ENCODE results near the gene SH3PXD2B.

SH3PXD2B gene

GRCh38 chr5:172433071-172433470, 21.3 kb downstream of the SH3PXD2B start:
- FAIRE-seq (no peak), DNase-seq (ENCODE audit: insufficient read length, low spot score) (no peak)
- TF ChIP-seq PAX5 (IDR thresholded peaks at IDR 0.05; ENCODE audit: insufficient read depth, low read length, severe bottlenecking) (no peak), POLR2AphosphoS5 (IDR thresholded peaks at IDR 0.05; ENCODE audit: low read depth, low read length) (no peak), POLR2A (IDR thresholded peaks at IDR 0.05; ENCODE audit: low read depth, low read length) (no peak), POU2F2 (IDR thresholded peaks at IDR 0.05; ENCODE audit: low read depth, low read length) (no peak), SPI1 (IDR thresholded peaks at IDR 0.05; ENCODE audit: low read depth, low read length) (no peak), TAF1 (IDR thresholded peaks at IDR 0.05; ENCODE audit: low read depth, low read length) (no peak)

GRCh38 chr5:172430354-172430753, 24.0 kb downstream of the SH3PXD2B start:
- no peak for FAIRE-seq
- no peak for TF ChIP-seq POU2F2 (IDR thresholded peaks at IDR 0.05; ENCODE audit: low read depth, low read length)
- TF ChIP-seq POLR2A (IDR thresholded peaks at IDR 0.05; ENCODE audit: low read depth, low read length) = no peak
- TF ChIP-seq TAF1 (IDR thresholded peaks at IDR 0.05; ENCODE audit: low read depth, low read length) = no peak
- no peak for TF ChIP-seq SPI1 (IDR thresholded peaks at IDR 0.05; ENCODE audit: low read depth, low read length)
- no peak for TF ChIP-seq PAX5 (IDR thresholded peaks at IDR 0.05; ENCODE audit: insufficient read depth, low read length, severe bottlenecking)
- TF ChIP-seq POLR2AphosphoS5 (IDR thresholded peaks at IDR 0.05; ENCODE audit: low read depth, low read length) = no peak

GRCh38 chr5:172429201-172429940, 25.0 kb downstream of the SH3PXD2B start:
- no peak for FAIRE-seq
- TF ChIP-seq PAX5 (IDR thresholded peaks at IDR 0.05; ENCODE audit: insufficient read depth, low read length, severe bottlenecking) (no peak), POLR2AphosphoS5 (IDR thresholded peaks at IDR 0.05; ENCODE audit: low read depth, low read length) (no peak), POLR2A (IDR thresholded peaks at IDR 0.05; ENCODE audit: low read depth, low read length) (no peak), TAF1 (IDR thresholded peaks at IDR 0.05; ENCODE audit: low read depth, low read length) (no peak), POU2F2 (IDR thresholded peaks at IDR 0.05; ENCODE audit: low read depth, low read length) (no peak), SPI1 (IDR thresholded peaks at IDR 0.05; ENCODE audit: low read depth, low read length) (no peak)
- no peak for DNase-seq (ENCODE audit: insufficient read length, low spot score)

More at GRCh38 chr5:172430354-172430753, 24.0 kb downstream of the SH3PXD2B start:
- no peak for DNase-seq (ENCODE audit: insufficient read length, low spot score)

GRCh38 chr5:172428224-172429166, 25.8 kb downstream of the SH3PXD2B start:
- TF ChIP-seq SPI1 (IDR thresholded peaks at IDR 0.05; ENCODE audit: low read depth, low read length) (no peak), POU2F2 (IDR thresholded peaks at IDR 0.05; ENCODE audit: low read depth, low read length) (no peak), TAF1 (IDR thresholded peaks at IDR 0.05; ENCODE audit: low read depth, low read length) (no peak), PAX5 (IDR thresholded peaks at IDR 0.05; ENCODE audit: insufficient read depth, low read length, severe bottlenecking) (no peak), POLR2AphosphoS5 (IDR thresholded peaks at IDR 0.05; ENCODE audit: low read depth, low read length) (no peak), POLR2A (IDR thresholded peaks at IDR 0.05; ENCODE audit: low read depth, low read length) (no peak)
- DNase-seq (ENCODE audit: insufficient read length, low spot score) (no peak), FAIRE-seq (no peak)

GRCh38 chr5:172427202-172427601, 27.1 kb downstream of the SH3PXD2B start:
- DNase-seq (ENCODE audit: insufficient read length, low spot score) (no peak), FAIRE-seq (no peak)
- TF ChIP-seq PAX5 (IDR thresholded peaks at IDR 0.05; ENCODE audit: insufficient read depth, low read length, severe bottlenecking) (no peak), POLR2A (IDR thresholded peaks at IDR 0.05; ENCODE audit: low read depth, low read length) (no peak), SPI1 (IDR thresholded peaks at IDR 0.05; ENCODE audit: low read depth, low read length) (no peak), TAF1 (IDR thresholded peaks at IDR 0.05; ENCODE audit: low read depth, low read length) (no peak), POU2F2 (IDR thresholded peaks at IDR 0.05; ENCODE audit: low read depth, low read length) (no peak), POLR2AphosphoS5 (IDR thresholded peaks at IDR 0.05; ENCODE audit: low read depth, low read length) (no peak)

GRCh38 chr5:172426086-172426485, 28.2 kb downstream of the SH3PXD2B start:
- DNase-seq (ENCODE audit: insufficient read length, low spot score) (no peak), FAIRE-seq (no peak)
- no peak for TF ChIP-seq POLR2AphosphoS5 (IDR thresholded peaks at IDR 0.05; ENCODE audit: low read depth, low read length)
- no peak for TF ChIP-seq POU2F2 (IDR thresholded peaks at IDR 0.05; ENCODE audit: low read depth, low read length)
- no peak for TF ChIP-seq TAF1 (IDR thresholded peaks at IDR 0.05; ENCODE audit: low read depth, low read length)
- no peak for TF ChIP-seq SPI1 (IDR thresholded peaks at IDR 0.05; ENCODE audit: low read depth, low read length)
- no peak for TF ChIP-seq POLR2A (IDR thresholded peaks at IDR 0.05; ENCODE audit: low read depth, low read length)
- no peak for TF ChIP-seq PAX5 (IDR thresholded peaks at IDR 0.05; ENCODE audit: insufficient read depth, low read length, severe bottlenecking)

GRCh38 chr5:172425402-172425801, 28.9 kb downstream of the SH3PXD2B start:
- TF ChIP-seq PAX5 (IDR thresholded peaks at IDR 0.05; ENCODE audit: insufficient read depth, low read length, severe bottlenecking) (no peak), TAF1 (IDR thresholded peaks at IDR 0.05; ENCODE audit: low read depth, low read length) (no peak), SPI1 (IDR thresholded peaks at IDR 0.05; ENCODE audit: low read depth, low read length) (no peak), POU2F2 (IDR thresholded peaks at IDR 0.05; ENCODE audit: low read depth, low read length) (no peak), POLR2AphosphoS5 (IDR thresholded peaks at IDR 0.05; ENCODE audit: low read depth, low read length) (no peak), POLR2A (IDR thresholded peaks at IDR 0.05; ENCODE audit: low read depth, low read length) (no peak)
- DNase-seq (ENCODE audit: insufficient read length, low spot score) (no peak), FAIRE-seq (no peak)

- no peak for DNase-seq (ENCODE audit: insufficient read length, low spot score)
- FAIRE-seq = no peak
- no peak for TF ChIP-seq PAX5 (IDR thresholded peaks at IDR 0.05; ENCODE audit: insufficient read depth, low read length, severe bottlenecking)
- TF ChIP-seq TAF1 (IDR thresholded peaks at IDR 0.05; ENCODE audit: low read depth, low read length) = no peak
- no peak for TF ChIP-seq POLR2AphosphoS5 (IDR thresholded peaks at IDR 0.05; ENCODE audit: low read depth, low read length)
- no peak for TF ChIP-seq POLR2A (IDR thresholded peaks at IDR 0.05; ENCODE audit: low read depth, low read length)
- TF ChIP-seq POU2F2 (IDR thresholded peaks at IDR 0.05; ENCODE audit: low read depth, low read length) = no peak
- TF ChIP-seq SPI1 (IDR thresholded peaks at IDR 0.05; ENCODE audit: low read depth, low read length) = no peak
These were observed 29.5 kb downstream of the SH3PXD2B start for GRCh38 chr5:172424808-172425207.

GRCh38 chr5:172424111-172424490, 30.2 kb downstream of the SH3PXD2B start:
- no peak for DNase-seq (ENCODE audit: insufficient read length, low spot score)
- TF ChIP-seq POLR2A (IDR thresholded peaks at IDR 0.05; ENCODE audit: low read depth, low read length) = no peak
- TF ChIP-seq POU2F2 (IDR thresholded peaks at IDR 0.05; ENCODE audit: low read depth, low read length) = no peak
- no peak for TF ChIP-seq POLR2AphosphoS5 (IDR thresholded peaks at IDR 0.05; ENCODE audit: low read depth, low read length)
- no peak for FAIRE-seq

Measured in GM12891 (cell line).